Dedifferentiated amniotic fluid mesenchymal stem cell (primary cell): ENCODE data around the gene STX1A.

ENCODE experiments used
- DNase-seq: peaks from one replicate; pipeline ENCODE4 v3.0.0-alpha.2; 2016; ENCODE audit errors: extremely low spot score

STX1A gene

DNA sequence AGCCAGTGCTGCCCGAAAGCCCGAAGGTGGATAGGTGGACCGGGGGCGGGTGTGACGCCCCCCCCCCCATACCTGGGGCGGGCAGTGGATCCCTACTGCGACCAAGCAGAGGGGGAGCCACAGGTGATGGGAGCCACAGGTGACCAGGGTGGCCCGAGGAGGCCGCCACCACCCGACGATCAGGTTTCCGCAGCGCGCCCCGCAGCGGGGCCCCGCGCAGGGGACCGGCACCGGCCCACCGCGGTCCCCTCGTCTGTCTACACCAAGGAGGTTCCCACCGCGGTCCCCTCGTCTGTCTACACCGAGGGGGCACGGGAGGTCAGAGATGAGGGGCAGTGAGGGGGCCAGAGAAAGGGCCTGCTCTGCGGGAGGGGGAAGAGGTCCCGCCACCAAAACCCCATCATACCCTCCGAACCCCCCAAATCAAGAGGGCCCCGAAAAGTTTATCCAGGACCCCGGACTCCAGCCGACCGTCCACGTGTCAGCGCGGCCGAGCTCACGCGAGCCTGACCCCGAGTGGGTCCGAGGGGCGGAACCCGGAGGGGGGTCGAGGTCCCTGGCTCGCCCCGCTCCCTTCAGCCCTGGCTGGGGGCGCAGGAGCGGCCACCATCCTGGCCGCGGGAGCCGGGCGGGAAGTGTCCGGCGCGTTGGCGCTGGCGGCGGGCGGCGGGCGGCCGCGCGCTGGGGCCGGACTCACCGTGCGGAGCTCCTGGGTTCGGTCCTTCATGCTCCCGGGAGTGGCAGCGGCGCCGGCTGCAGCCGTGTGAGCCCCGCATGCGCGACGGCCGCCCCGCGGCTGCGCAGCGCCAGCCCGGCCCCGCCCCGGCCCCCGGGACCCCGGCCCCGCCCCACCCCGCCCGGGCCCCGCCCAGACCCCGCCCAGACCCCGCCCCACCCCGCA lies at the start of gene STX1A:
Gene STX1A, minus strand, starts transcription at position 765 of the 901 bp plus-strand sequence. Its CDS starts 38 bp downstream, at position 727.
- peak; percentile 57 for DNase-seq

DNA sequence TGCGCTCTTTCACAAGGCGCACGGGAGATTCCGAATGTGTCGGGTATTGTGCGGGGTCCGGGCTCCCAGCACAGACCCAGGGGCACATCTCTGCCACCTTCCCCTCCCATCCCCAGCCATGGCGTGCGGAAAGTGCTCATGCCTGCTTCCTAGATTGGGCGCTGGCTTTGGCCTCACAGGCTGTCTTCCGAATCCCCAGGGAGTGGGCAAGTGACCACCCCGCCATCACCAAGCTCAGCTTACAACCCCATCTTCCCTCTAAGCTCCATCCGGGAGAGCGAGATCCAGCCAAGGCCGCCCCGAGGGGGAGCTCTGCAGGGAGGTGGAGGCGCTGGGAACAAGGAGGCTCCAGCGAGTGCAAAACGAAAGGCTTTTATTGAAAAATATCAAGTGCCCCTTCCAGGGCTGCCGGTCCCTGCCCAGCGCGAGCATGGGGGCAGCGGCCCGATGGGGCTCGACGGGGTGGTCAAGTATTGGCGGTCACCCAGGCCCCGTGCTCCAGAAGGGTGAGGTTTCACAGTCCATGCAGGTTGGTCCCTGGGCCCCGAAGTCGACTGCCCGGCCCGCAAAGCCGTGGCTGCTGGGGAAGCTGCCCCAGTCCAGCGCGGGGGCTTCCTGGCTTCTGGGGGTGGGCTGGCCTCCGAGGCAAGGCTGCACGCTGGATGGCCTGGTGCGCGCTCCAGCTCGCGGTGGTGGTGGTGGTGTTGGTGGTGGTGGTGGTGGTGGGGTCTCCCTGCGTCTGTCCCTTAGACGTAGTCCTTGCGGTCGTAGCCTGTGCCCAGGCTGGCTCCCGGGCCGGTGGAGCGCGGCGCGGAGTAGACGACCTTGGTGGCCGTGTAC lies 49.4 kb upstream of the STX1A start:
- DNase-seq, result no peak

GRCh38 chr7:73766556-73767229 lies 47.2 kb upstream of the STX1A start:
- DNase-seq, result no peak

- DNase-seq, result no peak
Observed at GRCh38 chr7:73762659-73762999, 43.2 kb upstream of the STX1A start.

- DNase-seq, result no peak
Observed at GRCh38 chr7:73761854-73762658, 42.6 kb upstream of the STX1A start.

DNA sequence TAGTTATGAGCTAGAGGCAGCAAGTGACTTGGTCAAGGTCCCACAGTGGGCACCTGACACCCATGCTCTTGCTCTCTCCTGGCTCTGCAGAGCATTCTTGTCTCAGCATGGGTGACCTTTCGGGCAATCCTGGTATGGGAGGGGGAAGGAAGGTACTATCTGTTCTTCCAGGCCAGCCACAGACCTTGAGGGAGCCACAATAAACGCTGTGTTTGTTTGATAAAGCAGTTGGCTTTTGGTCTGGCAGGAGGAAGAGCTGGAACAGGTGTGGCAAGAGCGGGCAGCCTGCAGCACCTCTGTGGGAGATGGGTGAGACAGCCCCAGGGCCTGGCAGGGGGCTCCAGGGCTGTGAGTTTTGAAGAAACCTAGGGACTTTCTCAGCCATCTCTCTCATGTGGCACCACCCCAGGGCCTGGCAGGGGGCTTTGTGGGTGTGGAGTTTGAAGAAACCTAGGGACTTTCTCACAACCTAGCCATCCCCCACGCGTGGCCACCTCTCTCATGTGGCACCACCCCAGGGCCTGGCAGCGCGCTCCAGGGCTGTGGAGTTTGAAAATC lies 39.2 kb upstream of the STX1A start:
- no peak for DNase-seq

GRCh38 chr7:73749931-73750776 lies 30.7 kb upstream of the STX1A start:
- no peak for DNase-seq

DNA sequence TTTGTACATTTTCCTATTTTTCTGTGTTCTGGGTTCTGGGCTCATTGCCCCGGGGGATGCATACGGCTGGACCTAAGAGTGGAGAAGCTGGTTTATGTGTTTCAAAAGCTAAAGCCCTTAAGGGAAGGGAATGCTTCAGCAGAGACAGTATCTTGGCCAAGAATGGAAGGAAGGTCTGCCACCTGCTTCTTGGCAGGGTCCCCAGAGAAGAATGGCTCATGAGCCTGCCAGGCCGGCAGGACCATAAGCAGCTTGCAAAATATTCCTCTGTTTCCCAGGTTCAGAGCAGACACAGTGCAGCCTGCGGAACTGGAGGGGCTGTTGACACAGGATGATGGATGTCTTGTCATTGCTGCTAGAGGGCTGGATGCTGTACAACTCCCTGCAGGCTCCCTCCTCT lies 26.9 kb upstream of the STX1A start:
- no peak for DNase-seq

- DNase-seq, result no peak
Observed at GRCh38 chr7:73742753-73743641, 23.5 kb upstream of the STX1A start.

GRCh38 chr7:73742338-73742752 lies 22.9 kb upstream of the STX1A start:
- no peak for DNase-seq

GRCh38 chr7:73741600-73741999 lies 22.1 kb upstream of the STX1A start:
- DNase-seq, result no peak

DNA sequence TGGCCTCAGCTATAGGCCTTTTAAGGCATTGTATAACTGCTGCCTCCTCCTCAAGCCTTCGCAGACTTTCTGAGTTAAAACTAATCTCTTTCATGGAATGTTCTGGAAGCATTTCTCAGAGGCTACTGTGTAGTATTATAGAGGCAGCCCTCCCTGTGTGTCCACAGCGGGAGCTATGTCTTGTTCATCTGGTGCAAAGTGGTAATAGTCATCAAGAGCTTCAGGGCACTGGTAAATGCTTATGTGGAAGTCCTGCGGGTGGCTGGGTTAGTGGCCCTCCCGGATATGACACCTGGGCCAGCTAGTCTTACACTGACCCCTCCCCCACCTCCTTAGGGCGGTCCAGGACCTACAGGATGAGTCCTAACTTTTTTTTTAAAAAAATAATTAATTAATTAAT lies 21.3 kb upstream of the STX1A start:
- no peak for DNase-seq

DNA sequence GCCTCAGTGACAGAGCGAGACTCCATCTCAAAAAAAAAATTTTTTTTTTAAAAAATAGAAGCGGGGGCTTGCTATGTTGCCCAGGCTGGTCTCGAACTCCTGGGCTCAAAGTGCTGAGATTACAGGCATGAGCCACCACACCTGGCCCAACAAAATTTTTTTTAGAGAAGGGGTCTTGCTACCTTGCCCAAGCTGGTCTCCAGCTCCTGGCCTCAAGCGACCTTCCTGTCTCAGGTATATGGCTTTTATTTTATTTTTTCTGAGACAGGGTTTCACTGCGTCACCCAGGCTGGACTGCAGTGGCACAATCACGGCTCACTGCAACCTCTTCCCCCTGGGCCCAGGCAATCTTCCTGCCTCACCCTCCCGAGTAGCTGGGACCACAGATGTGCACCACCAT lies 20.7 kb upstream of the STX1A start:
- no peak for DNase-seq

DNA sequence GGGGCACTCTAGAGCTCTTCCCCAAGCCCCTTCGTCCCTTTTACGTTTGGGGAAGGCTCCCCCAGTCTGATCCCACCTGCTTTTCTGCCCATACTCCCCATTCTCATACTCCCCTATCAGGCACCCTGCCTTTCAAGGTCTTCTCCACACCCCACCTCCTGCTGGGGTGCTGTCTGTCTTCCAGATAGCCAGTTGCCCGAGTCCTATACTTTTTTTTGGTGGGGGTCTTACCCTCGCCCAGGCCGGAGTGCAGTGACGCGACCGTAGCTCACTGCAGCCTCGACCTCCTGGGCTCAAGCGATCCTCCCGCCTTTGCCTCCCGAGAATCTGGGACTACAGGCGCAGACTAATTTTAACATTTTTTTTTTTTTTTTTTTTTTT lies 19.9 kb upstream of the STX1A start:
- DNase-seq, result no peak

GRCh38 chr7:73738612-73739386 lies 19.3 kb upstream of the STX1A start, which contains the start of gene ABHD11:
Gene ABHD11 (minus strand): TSS chr7:73738802. CDS start chr7:73738770, 32 bp downstream.
- peak; percentile 94 for DNase-seq

- peak; percentile 35 for DNase-seq
Observed at GRCh38 chr7:73738220-73738611, 18.7 kb upstream of the STX1A start.

DNA sequence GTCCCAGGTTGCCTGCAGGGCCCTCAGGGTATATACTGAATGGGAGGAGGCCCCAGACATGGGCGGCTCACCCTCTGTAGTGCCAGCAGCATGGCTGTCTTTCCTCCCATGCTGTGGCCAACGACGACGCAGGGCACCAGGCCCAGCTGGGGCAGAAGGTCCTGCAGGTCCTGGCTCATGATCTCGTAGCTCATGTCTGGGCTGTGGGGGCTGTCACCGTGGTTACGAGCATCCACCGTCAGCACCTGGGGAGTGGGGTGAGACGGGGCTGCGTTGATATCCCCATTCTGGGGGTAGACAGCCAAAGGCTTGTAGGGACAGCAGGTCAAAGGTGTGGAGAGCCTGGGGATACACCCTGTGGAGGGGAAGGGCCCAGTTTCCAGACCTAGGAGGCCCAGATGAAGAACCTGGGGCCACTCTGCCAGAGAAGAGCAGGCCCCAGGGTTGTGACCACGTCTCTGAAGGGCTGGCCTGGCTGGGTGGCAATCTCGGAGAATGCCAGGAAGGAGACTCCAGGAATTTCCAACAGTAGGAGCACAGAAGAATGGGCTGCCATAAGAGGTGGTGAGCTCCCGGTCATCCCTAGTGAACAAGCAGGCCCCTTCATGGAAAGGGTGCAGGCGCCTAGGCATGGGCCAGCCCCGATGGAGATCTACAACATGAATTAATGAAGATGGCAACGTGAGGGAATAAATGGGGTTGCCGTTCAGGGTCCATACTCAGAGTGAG lies 18.2 kb upstream of the STX1A start:
- DNase-seq, result no peak

GRCh38 chr7:73736885-73737284 lies 17.4 kb upstream of the STX1A start:
- no peak for DNase-seq
